ENCODE measurements around the gene CCP110. TPM values are rescaled to one million over a fixed set of nuclear protein-coding genes. Genes with fewer than 3 reads are reported as not detected.

CCP110 gene
- total RNA-seq, 3 donors from 2014 or later (not counting 1 experiment from before 2014, with no cell fraction given), result 14.1 to 18.0 (median 17.5) TPM

DNA sequence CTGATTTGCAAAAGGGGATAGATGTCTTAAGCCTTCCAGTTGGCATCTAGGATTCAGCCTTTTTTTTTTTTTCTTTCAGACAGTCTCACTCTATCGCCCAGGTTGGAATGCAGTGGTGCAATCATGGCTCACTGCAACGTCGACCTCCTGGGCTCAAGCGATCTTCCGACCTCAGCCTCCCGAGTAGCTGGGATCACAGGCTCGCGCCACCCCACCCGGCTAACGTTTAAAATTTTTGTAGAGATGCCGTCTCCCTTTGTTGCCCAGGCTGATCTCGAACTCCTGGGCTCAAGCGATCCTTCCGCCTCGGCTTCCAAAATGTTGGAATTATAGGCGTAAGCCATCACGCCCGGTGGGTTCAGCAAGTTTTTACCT lies 571 bp upstream of the CCP110 start:
- TF ChIP-seq CTCF (IDR thresholded peaks at IDR 0.05), result no peak
- no peak overlapping the region for H3K27ac ChIP-seq (ENCODE audit: low read length)
- 77% methylated on average over 18 of the region's 18 CpGs for WGBS (ENCODE audit: insufficient coverage)
- H3K4me1 ChIP-seq (ENCODE audit: control insufficient read depth, insufficient read depth, low read length), result peaks cover 33% of the 10 kb centered on the region
- DNase-seq (no peak), ATAC-seq (no peak)
- Mint-ChIP-seq H3K4me3 (no peak overlapping the region), H3K36me3 (peaks cover 6% of the 10 kb centered on the region), H3K27ac (peak overlapping the region; percentile 88 to 94), H3K27me3 (ENCODE audit: low read depth in 2 of 2) (no peaks in the 10 kb centered on the region), H3K4me1 (peaks cover 53 to 61% of the 10 kb centered on the region in 2 donors), H3K9me3 (no peaks in the 10 kb centered on the region)
- no peak overlapping the region for H3K4me3 ChIP-seq (ENCODE audit: low read length)
- H3K36me3 ChIP-seq (ENCODE audit: control insufficient read depth, insufficient read depth, low read length), result peaks cover 2% of the 10 kb centered on the region
- H3K9me3 ChIP-seq (ENCODE audit: control insufficient read depth, insufficient read depth, low read length), result no peaks in the 10 kb centered on the region
- H3K27me3 ChIP-seq (ENCODE audit: control insufficient read depth, insufficient read depth, low read length), result no peaks in the 10 kb centered on the region
- intact Hi-C loops (cut with micrococcal nuclease), result loop anchor here (1.0 kb wide), 1 partner anchor 32 kb away; the partner anchor contains the start of gene VPS35L

- Histone ChIP-seq H3K36me3 (ENCODE audit: control insufficient read depth, insufficient read depth, low read length) (peaks cover 7% of the 10 kb centered on the region), H3K9me3 (ENCODE audit: control insufficient read depth, insufficient read depth, low read length) (no peaks in the 10 kb centered on the region), H3K27me3 (ENCODE audit: control insufficient read depth, insufficient read depth, low read length) (no peaks in the 10 kb centered on the region), H3K4me1 (ENCODE audit: control insufficient read depth, insufficient read depth, low read length) (peaks cover 33% of the 10 kb centered on the region), H3K4me3 (ENCODE audit: low read length) (peak overlapping the region; percentile 83), H3K27ac (ENCODE audit: low read length) (peak overlapping the region; percentile 45)
- Mint-ChIP-seq H3K27me3 (ENCODE audit: low read depth in 2 of 2) (no peaks in the 10 kb centered on the region), H3K4me3 (peak overlapping the region; percentile 99), H3K9me3 (no peaks in the 10 kb centered on the region), H3K27ac (peak overlapping the region; percentile 88 to 93), H3K36me3 (peaks cover 6% of the 10 kb centered on the region), H3K4me1 (peaks cover 44 to 51% of the 10 kb centered on the region in 2 donors)
- intact Hi-C loops (cut with micrococcal nuclease), result no loop called here
- no peak for TF ChIP-seq CTCF (IDR thresholded peaks at IDR 0.05)
- ATAC-seq (no peak), DNase-seq (no peak)
- 0% methylated on average over 10 of the region's 11 CpGs for WGBS (ENCODE audit: insufficient coverage)
Observed at GRCh38 chr16:19524356-19524615, 544 bp downstream of the CCP110 start.

GRCh38 chr16:19524616-19525384 lies 1.1 kb downstream of the CCP110 start:
- peak overlapping the region; percentile 45 for H3K27ac ChIP-seq (ENCODE audit: low read length)
- 12% methylated on average over 19 of the region's 19 CpGs for WGBS (ENCODE audit: insufficient coverage)
- DNase-seq (peak in 1 of 2 donors; percentile 30), ATAC-seq (no peak)
- H3K4me3 ChIP-seq (ENCODE audit: low read length), result peak overlapping the region; percentile 83
- H3K4me3 Mint-ChIP-seq, result peak overlapping the region; percentile 99
- no peaks in the 10 kb centered on the region for H3K9me3 Mint-ChIP-seq
- H3K27ac Mint-ChIP-seq, result peak overlapping the region; percentile 88 to 93
- TF ChIP-seq CTCF (IDR thresholded peaks at IDR 0.05), result no peak
- peaks cover 7% of the 10 kb centered on the region for H3K36me3 ChIP-seq (ENCODE audit: control insufficient read depth, insufficient read depth, low read length)
- no peaks in the 10 kb centered on the region for H3K27me3 Mint-ChIP-seq (ENCODE audit: low read depth in 2 of 2)
- peaks cover 33% of the 10 kb centered on the region for H3K4me1 ChIP-seq (ENCODE audit: control insufficient read depth, insufficient read depth, low read length)
- intact Hi-C loops (cut with micrococcal nuclease), result no loop called here
- no peaks in the 10 kb centered on the region for H3K27me3 ChIP-seq (ENCODE audit: control insufficient read depth, insufficient read depth, low read length)
- H3K4me1 Mint-ChIP-seq, result peaks cover 44 to 51% of the 10 kb centered on the region in 2 donors
- H3K9me3 ChIP-seq (ENCODE audit: control insufficient read depth, insufficient read depth, low read length), result no peaks in the 10 kb centered on the region
- peaks cover 6% of the 10 kb centered on the region for H3K36me3 Mint-ChIP-seq

- peaks cover 7% of the 10 kb centered on the region for H3K36me3 ChIP-seq (ENCODE audit: control insufficient read depth, insufficient read depth, low read length)
Observed at GRCh38 chr16:19525385-19525723, 1.6 kb downstream of the CCP110 start.

More at GRCh38 chr16:19525385-19525723, 1.6 kb downstream of the CCP110 start:
- no peak for DNase-seq
- Mint-ChIP-seq H3K4me1 (peaks cover 39 to 46% of the 10 kb centered on the region in 2 donors), H3K27ac (peak overlapping the region in 1 of 2 donors; percentile 93), H3K9me3 (no peaks in the 10 kb centered on the region), H3K36me3 (peaks cover 6% of the 10 kb centered on the region), H3K4me3 (peak overlapping the region; percentile 99), H3K27me3 (ENCODE audit: low read depth in 2 of 2) (no peaks in the 10 kb centered on the region)
- intact Hi-C loops (cut with micrococcal nuclease), result no loop called here
- Histone ChIP-seq H3K4me1 (ENCODE audit: control insufficient read depth, insufficient read depth, low read length) (peaks cover 30% of the 10 kb centered on the region), H3K4me3 (ENCODE audit: low read length) (no peak overlapping the region), H3K27ac (ENCODE audit: low read length) (no peak overlapping the region), H3K27me3 (ENCODE audit: control insufficient read depth, insufficient read depth, low read length) (no peaks in the 10 kb centered on the region), H3K9me3 (ENCODE audit: control insufficient read depth, insufficient read depth, low read length) (no peaks in the 10 kb centered on the region)
- TF ChIP-seq CTCF (IDR thresholded peaks at IDR 0.05), result no peak
- WGBS (ENCODE audit: insufficient coverage), result no CpG with 5 or more reads among the region's 2 CpGs
- no peak for ATAC-seq

Data from natural killer cell (primary cell).